ENCODE measurements around the gene ZBTB43.

GRCh38 chr9:126856326-126856877 lies 51.6 kb downstream of the ZBTB43 start:
- TF ChIP-seq EZH2phosphoT487 (IDR thresholded peaks at IDR 0.05; ENCODE audit: borderline replicate concordance, low read depth, low read length) = no peak
- TF ChIP-seq, protein P1, sequence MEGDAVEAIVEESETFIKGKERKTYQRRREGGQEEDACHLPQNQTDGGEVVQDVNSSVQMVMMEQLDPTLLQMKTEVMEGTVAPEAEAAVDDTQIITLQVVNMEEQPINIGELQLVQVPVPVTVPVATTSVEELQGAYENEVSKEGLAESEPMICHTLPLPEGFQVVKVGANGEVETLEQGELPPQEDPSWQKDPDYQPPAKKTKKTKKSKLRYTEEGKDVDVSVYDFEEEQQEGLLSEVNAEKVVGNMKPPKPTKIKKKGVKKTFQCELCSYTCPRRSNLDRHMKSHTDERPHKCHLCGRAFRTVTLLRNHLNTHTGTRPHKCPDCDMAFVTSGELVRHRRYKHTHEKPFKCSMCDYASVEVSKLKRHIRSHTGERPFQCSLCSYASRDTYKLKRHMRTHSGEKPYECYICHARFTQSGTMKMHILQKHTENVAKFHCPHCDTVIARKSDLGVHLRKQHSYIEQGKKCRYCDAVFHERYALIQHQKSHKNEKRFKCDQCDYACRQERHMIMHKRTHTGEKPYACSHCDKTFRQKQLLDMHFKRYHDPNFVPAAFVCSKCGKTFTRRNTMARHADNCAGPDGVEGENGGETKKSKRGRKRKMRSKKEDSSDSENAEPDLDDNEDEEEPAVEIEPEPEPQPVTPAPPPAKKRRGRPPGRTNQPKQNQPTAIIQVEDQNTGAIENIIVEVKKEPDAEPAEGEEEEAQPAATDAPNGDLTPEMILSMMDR (conservative IDR thresholded peaks at IDR 0.05; ENCODE audit: low read length) = no peak

All from OCI-LY7 (cell line).